Measurements from ENCODE around the gene DTNA.

Gene DTNA

GRCh38 chr18:34932792-34933466 is 222.8 kb downstream of the DTNA start:
- Histone ChIP-seq H2AFZ (ENCODE audit: low read length) (no peak overlapping the region), H3K4me1 (ENCODE audit: insufficient read depth, low read length, severe bottlenecking) (no peaks in the 10 kb centered on the region), H4K20me1 (ENCODE audit: insufficient read depth, low read length) (no peaks in the 10 kb centered on the region), H3K27me3 (ENCODE audit: insufficient read depth, low read length) (no peaks in the 10 kb centered on the region), H3K4me2 (ENCODE audit: low read length) (no peak overlapping the region), H3K4me3 (ENCODE audit: low read depth, low read length, poor library complexity, severe bottlenecking) (no peak overlapping the region), H3K36me3 (ENCODE audit: insufficient read depth, low read length) (no peaks in the 10 kb centered on the region), H3K9me3 (ENCODE audit: low read length) (no peaks in the 10 kb centered on the region), H3K9ac (ENCODE audit: low read length) (no peak overlapping the region), H3K9me2 (ENCODE audit: low read depth, low read length) (no peaks in the 10 kb centered on the region), H3K79me2 (ENCODE audit: insufficient read depth, low read length) (no peaks in the 10 kb centered on the region), H3F3A (ENCODE audit: insufficient read depth, low read length) (no peaks in the 10 kb centered on the region), H3K27ac (ENCODE audit: low read depth, low read length, poor library complexity, severe bottlenecking) (no peak overlapping the region)
- TF ChIP-seq, protein P1, sequence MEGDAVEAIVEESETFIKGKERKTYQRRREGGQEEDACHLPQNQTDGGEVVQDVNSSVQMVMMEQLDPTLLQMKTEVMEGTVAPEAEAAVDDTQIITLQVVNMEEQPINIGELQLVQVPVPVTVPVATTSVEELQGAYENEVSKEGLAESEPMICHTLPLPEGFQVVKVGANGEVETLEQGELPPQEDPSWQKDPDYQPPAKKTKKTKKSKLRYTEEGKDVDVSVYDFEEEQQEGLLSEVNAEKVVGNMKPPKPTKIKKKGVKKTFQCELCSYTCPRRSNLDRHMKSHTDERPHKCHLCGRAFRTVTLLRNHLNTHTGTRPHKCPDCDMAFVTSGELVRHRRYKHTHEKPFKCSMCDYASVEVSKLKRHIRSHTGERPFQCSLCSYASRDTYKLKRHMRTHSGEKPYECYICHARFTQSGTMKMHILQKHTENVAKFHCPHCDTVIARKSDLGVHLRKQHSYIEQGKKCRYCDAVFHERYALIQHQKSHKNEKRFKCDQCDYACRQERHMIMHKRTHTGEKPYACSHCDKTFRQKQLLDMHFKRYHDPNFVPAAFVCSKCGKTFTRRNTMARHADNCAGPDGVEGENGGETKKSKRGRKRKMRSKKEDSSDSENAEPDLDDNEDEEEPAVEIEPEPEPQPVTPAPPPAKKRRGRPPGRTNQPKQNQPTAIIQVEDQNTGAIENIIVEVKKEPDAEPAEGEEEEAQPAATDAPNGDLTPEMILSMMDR (IDR thresholded peaks at IDR 0.05; ENCODE audit: low read length): no peak
- no peak for TF ChIP-seq EZH2 (IDR thresholded peaks at IDR 0.05; ENCODE audit: borderline replicate concordance, low read length)

DNA sequence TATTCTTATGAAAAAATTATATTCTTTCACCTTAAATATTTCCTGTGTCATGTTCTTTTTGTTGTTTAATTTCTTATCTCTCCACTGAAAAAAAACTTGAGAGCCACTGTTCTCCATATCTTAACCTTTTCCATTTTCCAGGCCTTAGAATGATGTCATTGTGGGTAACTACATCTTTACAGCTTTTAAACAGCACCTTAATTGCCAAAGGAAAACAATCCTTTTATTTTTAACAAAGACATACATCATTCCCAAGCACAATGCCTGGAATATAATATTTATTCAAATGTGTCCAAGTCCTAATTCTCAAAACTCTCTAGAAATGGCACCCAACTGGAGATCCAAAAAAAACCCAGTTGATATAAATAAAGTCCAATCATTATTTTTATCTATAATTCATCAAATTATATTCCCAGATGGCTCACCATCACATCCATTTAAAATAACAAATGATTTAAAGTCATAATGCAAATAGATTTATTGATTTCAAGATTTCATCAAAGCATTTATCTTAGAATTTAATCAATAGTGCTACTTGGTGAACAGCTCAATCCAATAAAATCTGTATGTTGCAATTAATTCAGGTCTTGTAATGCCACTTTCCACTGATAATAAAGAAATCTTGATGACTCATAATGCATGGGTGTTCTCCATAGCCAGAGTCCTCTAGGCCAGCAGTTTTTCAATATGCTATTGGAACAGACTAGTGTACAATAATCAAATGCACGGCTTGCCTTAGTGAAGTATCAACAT is 224.0 kb downstream of the DTNA start:
- no peak for TF ChIP-seq EZH2 (IDR thresholded peaks at IDR 0.05; ENCODE audit: borderline replicate concordance, low read length)
- TF ChIP-seq, protein P1 (IDR thresholded peaks at IDR 0.05; ENCODE audit: low read length): no peak
- no peaks in the 10 kb centered on the region for H3K9me2 ChIP-seq (ENCODE audit: low read depth, low read length)

DNA sequence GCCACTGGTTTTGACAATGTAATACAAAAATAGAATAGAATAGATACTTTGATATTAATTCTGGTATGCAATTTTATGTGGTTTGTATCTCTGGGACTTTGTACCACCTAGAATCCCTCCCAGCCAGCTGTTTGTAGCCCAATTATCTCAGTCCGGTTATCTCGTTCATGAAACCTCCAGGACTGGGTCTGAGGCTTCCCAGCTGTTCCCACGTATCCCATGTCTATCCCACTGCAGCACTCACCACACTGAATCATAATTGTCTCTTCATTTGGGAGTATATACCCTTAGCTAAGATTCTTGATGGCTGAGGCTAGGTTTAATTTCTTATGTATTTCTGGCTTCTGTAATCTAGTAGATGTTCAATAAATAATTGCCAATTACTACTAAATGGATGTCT is 226.7 kb downstream of the DTNA start:
- no peak overlapping the region for H2AFZ ChIP-seq (ENCODE audit: low read length)
- no peaks in the 10 kb centered on the region for H3K79me2 ChIP-seq (ENCODE audit: insufficient read depth, low read length)
- no peak overlapping the region for H3K4me2 ChIP-seq (ENCODE audit: low read length)
- H3K4me3 ChIP-seq (ENCODE audit: low read depth, low read length, poor library complexity, severe bottlenecking): no peak overlapping the region
- H3K9me3 ChIP-seq (ENCODE audit: low read length): no peaks in the 10 kb centered on the region
- no peak overlapping the region for H3K27ac ChIP-seq (ENCODE audit: low read depth, low read length, poor library complexity, severe bottlenecking)
- TF ChIP-seq EZH2 (IDR thresholded peaks at IDR 0.05; ENCODE audit: borderline replicate concordance, low read length): no peak
- TF ChIP-seq, protein P1 (IDR thresholded peaks at IDR 0.05; ENCODE audit: low read length): no peak
- no peaks in the 10 kb centered on the region for H3K9me2 ChIP-seq (ENCODE audit: low read depth, low read length)
- no peak overlapping the region for H3K9ac ChIP-seq (ENCODE audit: low read length)
- H3F3A ChIP-seq (ENCODE audit: insufficient read depth, low read length): no peaks in the 10 kb centered on the region
- no peaks in the 10 kb centered on the region for H3K27me3 ChIP-seq (ENCODE audit: insufficient read depth, low read length)
- H3K36me3 ChIP-seq (ENCODE audit: insufficient read depth, low read length): no peaks in the 10 kb centered on the region
- H3K4me1 ChIP-seq (ENCODE audit: insufficient read depth, low read length, severe bottlenecking): no peaks in the 10 kb centered on the region
- H4K20me1 ChIP-seq (ENCODE audit: insufficient read depth, low read length): no peaks in the 10 kb centered on the region

More for the DNA sequence above, 224.0 kb downstream of the DTNA start:
- no peak overlapping the region for H3K4me2 ChIP-seq (ENCODE audit: low read length)
- no peaks in the 10 kb centered on the region for H3F3A ChIP-seq (ENCODE audit: insufficient read depth, low read length)
- H3K9me3 ChIP-seq (ENCODE audit: low read length): no peaks in the 10 kb centered on the region
- no peaks in the 10 kb centered on the region for H4K20me1 ChIP-seq (ENCODE audit: insufficient read depth, low read length)
- no peaks in the 10 kb centered on the region for H3K27me3 ChIP-seq (ENCODE audit: insufficient read depth, low read length)
- no peak overlapping the region for H2AFZ ChIP-seq (ENCODE audit: low read length)
- H3K79me2 ChIP-seq (ENCODE audit: insufficient read depth, low read length): no peaks in the 10 kb centered on the region
- H3K36me3 ChIP-seq (ENCODE audit: insufficient read depth, low read length): no peaks in the 10 kb centered on the region
- no peaks in the 10 kb centered on the region for H3K4me1 ChIP-seq (ENCODE audit: insufficient read depth, low read length, severe bottlenecking)
- H3K9ac ChIP-seq (ENCODE audit: low read length): no peak overlapping the region
- H3K27ac ChIP-seq (ENCODE audit: low read depth, low read length, poor library complexity, severe bottlenecking): no peak overlapping the region
- no peak overlapping the region for H3K4me3 ChIP-seq (ENCODE audit: low read depth, low read length, poor library complexity, severe bottlenecking)

Data from OCI-LY1 (cell line).